Mesendoderm (in vitro differentiated cells): ENCODE data around the gene GPR55.
A peak's percentile ranks its signal among the peaks of the same experiment; 100 is the strongest.

ENCODE experiments used
- DNase-seq: peaks from one replicate; pipeline ENCODE4 v3.0.0; 2013
- H2AK5ac ChIP-seq: 2 replicates; pipeline ENCODE4 v1.6.1; 2013; ENCODE audit warnings: low read length, inconsistent platforms
- H2BK120ac ChIP-seq: 2 replicates; pipeline ENCODE4 v1.6.1; 2013; ENCODE audit warnings: low read depth, mild to moderate bottlenecking, low read length, moderate library complexity, mixed read lengths
- H2BK15ac ChIP-seq: replicated peaks from 2 replicates; pipeline ENCODE4 v1.6.1; 2013; ENCODE audit warnings: low read depth, mild to moderate bottlenecking, moderate library complexity
- H2BK5ac ChIP-seq: 2 replicates; pipeline ENCODE4 v1.6.1; 2013; ENCODE audit warnings: low read length, inconsistent platforms
- H3K18ac ChIP-seq: 2 replicates; pipeline ENCODE4 v1.6.1; 2013; ENCODE audit warnings: mild to moderate bottlenecking, low read length, mixed read lengths
- H3K23ac ChIP-seq: one replicate; pipeline ENCODE4 v1.6.1; 2013; ENCODE audit warnings: low read length
- H3K27ac ChIP-seq: 2 replicates; pipeline ENCODE4 v1.5.1; 2013; ENCODE audit warnings: low read depth, mild to moderate bottlenecking, inconsistent platforms, low read length, moderate library complexity
- H3K27me3 ChIP-seq: 2 replicates; pipeline ENCODE4 v1.6.1; 2013; ENCODE audit warnings: low read length, control low read depth, mild to moderate bottlenecking, inconsistent platforms; ENCODE audit not compliant: insufficient read depth, poor library complexity
- H3K36me3 ChIP-seq: 2 replicates; pipeline ENCODE4 v1.6.1; 2013; ENCODE audit warnings: low read length, inconsistent platforms; ENCODE audit not compliant: control insufficient read depth, insufficient read depth
- H3K4ac ChIP-seq: one replicate; pipeline ENCODE4 v1.6.1; 2013; ENCODE audit warnings: low read depth, mild to moderate bottlenecking, low read length, moderate library complexity
- H3K4me1 ChIP-seq: 2 replicates; pipeline ENCODE4 v1.6.1; 2013; ENCODE audit warnings: low read depth, low read length, inconsistent platforms; ENCODE audit not compliant: control insufficient read depth
- H3K4me2 ChIP-seq: 2 replicates; pipeline ENCODE4 v1.6.1; 2013; ENCODE audit warnings: low read length
- H3K4me3 ChIP-seq: 2 replicates; pipeline ENCODE4 v1.5.1; 2013; ENCODE audit warnings: mild to moderate bottlenecking, low read length
- H3K56ac ChIP-seq: one replicate; pipeline ENCODE4 v1.6.1; 2013; ENCODE audit warnings: low read length
- H3K79me1 ChIP-seq: 2 replicates; pipeline ENCODE4 v1.6.1; 2013; ENCODE audit warnings: low read length, inconsistent platforms
- H3K79me2 ChIP-seq: 2 replicates; pipeline ENCODE4 v1.6.1; 2013; ENCODE audit warnings: mild to moderate bottlenecking, low read length; ENCODE audit not compliant: control insufficient read depth, insufficient read depth
- H3K9ac ChIP-seq: 2 replicates; pipeline ENCODE4 v1.6.1; 2013; ENCODE audit warnings: low read length, inconsistent platforms
- H4K5ac ChIP-seq: one replicate; pipeline ENCODE4 v1.6.1; 2013; ENCODE audit warnings: low read length
- H4K8ac ChIP-seq: one replicate; pipeline ENCODE4 v1.6.1; 2013; ENCODE audit warnings: low read depth, mild to moderate bottlenecking, control low read depth, low read length, moderate library complexity
- WGBS: extraction: QIAGEN DNeasy Blood & Tissue Kit; methylation state at CpG from one replicate; pipeline ENCODE4 v1.1.7; 2013; ENCODE audit warnings: low lambda C conversion rate, missing lambda C conversion rate; ENCODE audit not compliant: insufficient coverage; ENCODE audit errors: extremely low coverage; 5-methylcytosine and 5-hydroxymethylcytosine counted together

GPR55 gene

GRCh38 chr2:230869914-230870543 lies 55.0 kb downstream of the GPR55 start:
- Histone ChIP-seq H3K27ac (peak overlapping the region; percentile 83), H3K27me3 (no peaks in the 10 kb centered on the region), H3K23ac (peak overlapping the region; percentile 95), H3K4me2 (peak overlapping the region; percentile 20), H3K4ac (no peak overlapping the region), H3K18ac (peak overlapping the region; percentile 20), H4K8ac (no peak overlapping the region), H2BK5ac (peak overlapping the region; percentile 87), H3K79me1 (peaks cover 33% of the 10 kb centered on the region), H3K79me2 (peaks cover 94% of the 10 kb centered on the region), H3K4me1 (peaks cover 36% of the 10 kb centered on the region), H2AK5ac (peak overlapping the region; percentile 97), H3K56ac (peak overlapping the region; percentile 79), H3K4me3 (no peak overlapping the region), H2BK120ac (no peak overlapping the region), H3K9ac (peak overlapping the region; percentile 39), H4K5ac (no peak overlapping the region), H3K36me3 (peaks cover 7% of the 10 kb centered on the region), H2BK15ac (no peak overlapping the region)
- no CpG with 5 or more reads among the region's 11 CpGs for WGBS
- DNase-seq: no peak

DNA sequence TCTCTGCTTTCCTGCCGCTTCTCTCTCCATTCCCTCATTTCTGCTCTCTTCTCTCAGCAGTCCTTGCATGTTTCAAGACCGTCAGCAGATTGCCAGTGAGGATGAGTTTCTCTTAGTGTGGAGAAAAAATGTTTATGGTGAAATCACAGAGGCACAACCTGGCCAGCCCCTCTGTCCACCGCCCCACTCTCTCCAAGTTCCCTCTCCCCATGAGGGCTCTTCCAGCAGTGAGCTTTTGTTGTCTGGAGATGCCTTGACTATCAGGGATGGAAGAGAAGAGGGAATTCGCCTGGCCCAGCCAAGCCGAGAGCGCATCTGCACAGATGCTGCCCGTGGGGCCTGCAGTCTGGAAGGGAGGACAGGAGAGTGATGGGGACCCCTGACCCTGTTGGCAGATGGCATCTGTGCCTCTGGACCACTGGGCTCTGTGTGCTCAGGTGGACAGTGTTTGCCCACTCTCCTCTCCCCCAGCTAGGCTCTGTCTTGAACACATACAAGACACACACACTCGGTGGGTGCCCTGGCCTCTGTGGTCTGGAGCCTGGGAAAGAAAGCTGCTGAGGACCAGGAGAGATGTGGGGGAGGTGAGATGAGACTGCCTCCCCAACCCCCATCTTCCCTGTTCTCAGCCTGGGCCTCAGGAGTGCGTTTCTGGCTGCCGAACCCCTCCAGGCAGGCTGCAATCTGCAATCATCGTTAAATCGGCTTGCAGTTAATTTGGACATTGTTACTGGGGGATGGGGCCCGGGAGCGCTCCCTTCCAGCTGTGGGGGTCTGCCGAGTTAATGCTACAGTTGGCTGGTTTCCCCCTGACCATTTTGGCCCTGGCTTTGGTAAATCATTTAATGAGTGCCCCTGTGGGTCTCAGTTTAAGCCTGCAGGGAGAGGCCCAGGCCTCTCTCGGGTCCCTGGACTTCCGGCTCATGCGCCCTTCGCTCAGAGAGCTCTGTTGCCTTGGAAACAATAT lies 55.8 kb downstream of the GPR55 start:
- no peak overlapping the region for H2BK15ac ChIP-seq
- no peaks in the 10 kb centered on the region for H3K27me3 ChIP-seq
- H3K36me3 ChIP-seq: peaks cover 4% of the 10 kb centered on the region
- H3K56ac ChIP-seq: peak overlapping the region; percentile 79
- peak overlapping the region; percentile 39 for H3K9ac ChIP-seq
- H2AK5ac ChIP-seq: peak overlapping the region; percentile 3
- peaks cover 91% of the 10 kb centered on the region for H3K79me2 ChIP-seq
- peaks cover 26% of the 10 kb centered on the region for H3K79me1 ChIP-seq
- no CpG with 5 or more reads among the region's 19 CpGs for WGBS
- H3K23ac ChIP-seq: peak overlapping the region; percentile 48
- no peak overlapping the region for H3K4me3 ChIP-seq
- H3K4me1 ChIP-seq: peaks cover 36% of the 10 kb centered on the region
- H4K5ac ChIP-seq: no peak overlapping the region
- peak overlapping the region; percentile 7 for H3K4me2 ChIP-seq
- H3K18ac ChIP-seq: peak overlapping the region; percentile 42
- peak overlapping the region; percentile 1 for H3K4ac ChIP-seq
- H3K27ac ChIP-seq: peak overlapping the region; percentile 83
- H2BK5ac ChIP-seq: peak overlapping the region; percentile 87
- peak; percentile 72 for DNase-seq
- no peak overlapping the region for H4K8ac ChIP-seq
- H2BK120ac ChIP-seq: no peak overlapping the region

GRCh38 chr2:230868161-230868946 lies 56.7 kb downstream of the GPR55 start:
- H2BK120ac ChIP-seq: no peak overlapping the region
- no CpG with 5 or more reads among the region's 15 CpGs for WGBS

DNA sequence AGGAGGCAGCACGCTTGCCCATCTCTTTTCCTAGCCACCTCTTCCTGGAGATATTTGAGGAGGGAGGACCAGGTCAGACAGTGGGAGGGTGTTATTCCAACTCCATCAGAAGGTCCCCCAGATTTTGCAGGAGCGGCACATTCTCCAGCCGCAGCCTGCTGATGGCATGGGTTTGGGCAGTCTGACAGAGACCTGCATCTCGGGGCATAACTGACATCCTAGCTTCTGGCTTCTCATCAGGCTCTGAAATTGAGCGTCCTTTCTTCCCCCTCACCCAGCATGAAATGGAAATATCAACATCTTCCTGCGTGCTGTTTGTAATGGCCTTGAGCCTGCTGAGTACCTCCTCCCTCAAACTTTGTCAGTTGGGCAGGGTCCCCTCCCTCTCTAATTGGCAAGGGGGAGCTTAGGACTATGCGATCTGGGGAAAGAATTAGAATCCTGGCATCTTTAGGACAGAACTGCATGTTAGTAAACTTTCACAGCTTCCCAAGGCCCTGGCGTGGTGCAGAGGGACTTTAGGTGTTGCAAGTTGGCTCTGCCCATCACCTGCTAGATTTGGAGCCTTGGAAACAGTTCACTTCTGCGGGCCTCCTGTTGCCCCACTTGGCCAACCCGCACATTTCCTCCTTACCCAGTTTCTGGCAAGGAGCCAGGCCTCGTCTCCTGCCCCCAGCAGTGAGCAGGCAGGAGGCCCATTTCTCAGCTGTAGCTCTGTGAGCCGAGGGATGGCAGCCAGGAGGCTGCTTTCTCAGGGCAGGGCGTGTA lies 58.1 kb downstream of the GPR55 start:
- H3K9ac ChIP-seq: peak overlapping the region; percentile 85
- H2AK5ac ChIP-seq: no peak overlapping the region
- no peaks in the 10 kb centered on the region for H3K27me3 ChIP-seq
- peak overlapping the region; percentile 95 for H3K18ac ChIP-seq
- peak overlapping the region; percentile 86 for H3K56ac ChIP-seq
- no peak for DNase-seq
- H3K4me3 ChIP-seq: no peak overlapping the region
- no peak overlapping the region for H4K8ac ChIP-seq
- peaks cover 40% of the 10 kb centered on the region for H3K4me1 ChIP-seq
- H2BK120ac ChIP-seq: no peak overlapping the region
- H4K5ac ChIP-seq: no peak overlapping the region
- H3K79me1 ChIP-seq: peaks cover 12% of the 10 kb centered on the region
- peak overlapping the region; percentile 17 for H3K23ac ChIP-seq
- peak overlapping the region; percentile 48 for H3K4me2 ChIP-seq
- H3K27ac ChIP-seq: peak overlapping the region; percentile 93
- WGBS: no CpG with 5 or more reads among the region's 13 CpGs
- no peak overlapping the region for H2BK15ac ChIP-seq
- H3K36me3 ChIP-seq: no peaks in the 10 kb centered on the region
- peaks cover 68% of the 10 kb centered on the region for H3K79me2 ChIP-seq
- no peak overlapping the region for H3K4ac ChIP-seq
- peak overlapping the region; percentile 40 for H2BK5ac ChIP-seq

More at GRCh38 chr2:230868161-230868946, 56.7 kb downstream of the GPR55 start:
- Histone ChIP-seq H3K4me3 (no peak overlapping the region), H3K27me3 (no peaks in the 10 kb centered on the region), H3K18ac (peak overlapping the region; percentile 42), H3K79me1 (peaks cover 19% of the 10 kb centered on the region), H2BK15ac (no peak overlapping the region), H3K23ac (no peak overlapping the region), H3K4me2 (peak overlapping the region; percentile 71), H3K36me3 (no peaks in the 10 kb centered on the region), H4K8ac (no peak overlapping the region), H3K27ac (peak overlapping the region; percentile 83), H2BK5ac (peak overlapping the region; percentile 92), H4K5ac (no peak overlapping the region), H3K4me1 (peaks cover 41% of the 10 kb centered on the region), H3K9ac (peak overlapping the region; percentile 67), H3K79me2 (peaks cover 82% of the 10 kb centered on the region), H3K4ac (peak overlapping the region; percentile 63), H2AK5ac (no peak overlapping the region), H3K56ac (peak overlapping the region; percentile 79)
- DNase-seq: peak; percentile 91
